ENCODE results near the gene RELA. TPM values are rescaled to one million over a fixed set of nuclear protein-coding genes. Genes with fewer than 3 reads are reported as not detected.
A peak's percentile ranks its signal among the peaks of the same experiment; 100 is the strongest.

Gene RELA
- total RNA-seq, 1 experiment from 2014 or later: 83.0 TPM

- Mint-ChIP-seq H3K9me3 (ENCODE audit: unreplicated experiment) (no peaks in the 10 kb centered on the region), H3K27me3 (ENCODE audit: insufficient read depth, unreplicated experiment) (no peaks in the 10 kb centered on the region), H3K36me3 (ENCODE audit: insufficient read depth, unreplicated experiment) (peaks cover 33% of the 10 kb centered on the region), H3K4me1 (ENCODE audit: insufficient read depth, unreplicated experiment) (peaks cover 4% of the 10 kb centered on the region), H3K4me3 (ENCODE audit: unreplicated experiment) (no peak overlapping the region), H3K27ac (ENCODE audit: low read depth, unreplicated experiment) (no peak overlapping the region)
- DNase-seq (ENCODE audit: unreplicated experiment): no peak
- TF ChIP-seq CTCF (IDR thresholded peaks at IDR 0.05; ENCODE audit: unreplicated experiment): no peak
- ChIA-PET POLR2A (interaction anchor here (0.8 to 1.7 kb wide), 4 partner anchors 8 to 31 kb away, joined by 3 to 10 read pairs (median 4); partner anchors contain the start of genes EHBP1L1 and PCNX3), CTCF (interaction anchor here (0.7 to 4.3 kb wide), 2 partner anchors 11 to 53 kb away, joined by 4 to 23 read pairs; no protein-coding TSS in a partner anchor)
- intact Hi-C loops (cut with micrococcal nuclease): no loop called here
- no TSS peak for BruUV-seq (replicated peaks)
These were observed 58.5 kb downstream of the RELA start for GRCh38 chr11:65604258-65604657.

Small RNA genes within 50 kb of the gene (microRNA-seq; reads per million reads assigned to microRNA genes)
- gene MIR4489 (not detected), gene MIR4690 (1.3 reads per million, percentile 3 among the genes with 10 or more reads in this experiment)

Other genes starting within 250 kb of the RELA start
- gene NEAT1, start 240.1 kb downstream of the RELA start, total RNA-seq (2022): 1,026 and 1,292 TPM in 2 replicates
- 10,851 and 12,068 TPM in 2 replicates for gene MALAT1, start 163.9 kb downstream of the RELA start, total RNA-seq (2022)
- 70.9 and 75.5 TPM in 2 replicates for gene SCYL1, start 137.8 kb downstream of the RELA start, total RNA-seq (2022)
- 10.6 and 11.0 TPM in 2 replicates for gene LTBP3, start 104.6 kb downstream of the RELA start, total RNA-seq (2022)
- 65.4 and 68.5 TPM in 2 replicates for gene ZNRD2, start 92.4 kb downstream of the RELA start, total RNA-seq (2022)
- gene FAM89B, start 90.4 kb downstream of the RELA start, total RNA-seq (2022): 16.7 and 21.6 TPM in 2 replicates
- gene EHBP1L1, start 86.9 kb downstream of the RELA start, total RNA-seq (2022): 31.3 and 40.6 TPM in 2 replicates
- 0.25 TPM in 1 of 2 replicates, not detected in the other for gene KCNK7, start 67.1 kb downstream of the RELA start, total RNA-seq (2022)
- 35.2 and 39.7 TPM in 2 replicates for gene MAP3K11, start 48.7 kb downstream of the RELA start, total RNA-seq (2022)
- gene PCNX3, start 47.1 kb downstream of the RELA start, total RNA-seq (2022): 40.9 and 45.8 TPM in 2 replicates
- gene SIPA1, start 24.8 kb downstream of the RELA start, total RNA-seq (2022): 4.9 TPM in 2 replicates
- 37.6 and 48.1 TPM in 2 replicates for gene KAT5, start 49.3 kb upstream of the RELA start, total RNA-seq (2022)
- 27.4 and 35.7 TPM in 2 replicates for gene RNASEH2C, start 57.9 kb upstream of the RELA start, total RNA-seq (2022)
- 12.9 and 14.4 TPM in 2 replicates for gene AP5B1, start 118.1 kb upstream of the RELA start, total RNA-seq (2022)
- gene OVOL1, start 124.1 kb upstream of the RELA start, total RNA-seq (2022): not detected in 2 replicates
- gene SNX32, start 171.0 kb upstream of the RELA start, total RNA-seq (2022): not detected in 2 replicates
- gene CFL1, start 195.3 kb upstream of the RELA start, total RNA-seq (2022): 589 and 611 TPM in 2 replicates
- gene MUS81, start 197.5 kb upstream of the RELA start, total RNA-seq (2022): 59.0 and 77.6 TPM in 2 replicates
- 2.4 and 3.3 TPM in 2 replicates for gene EFEMP2, start 209.9 kb upstream of the RELA start, total RNA-seq (2022)
- gene CTSW, start 216.9 kb upstream of the RELA start, total RNA-seq (2022): not detected in 2 replicates
- gene FIBP, start 225.6 kb upstream of the RELA start, total RNA-seq (2022): 79.8 and 80.8 TPM in 2 replicates
- 16.4 and 20.8 TPM in 2 replicates for gene CCDC85B, start 227.8 kb upstream of the RELA start, total RNA-seq (2022)
- 95.3 and 124 TPM in 2 replicates for gene FOSL1, start 237.5 kb upstream of the RELA start, total RNA-seq (2022)

All from MCF 10A (cell line).